HG03060 (cell line): Measurements from ENCODE around the gene PLCL2.

ENCODE experiments used
- ATAC-seq: cut with Tn5 transposase; IDR thresholded peaks from one replicate; pipeline ENCODE4 v1.9.1; 2021; ENCODE audit warnings: low read depth, moderate number of reproducible peaks; ENCODE audit not compliant: unreplicated experiment

The PLCL2 gene

GRCh38 chr3:17035966-17036365, 151.2 kb downstream of the PLCL2 start:
- ATAC-seq = no peak

- no peak for ATAC-seq
Observed at GRCh38 chr3:17038141-17038540, 153.4 kb downstream of the PLCL2 start.

GRCh38 chr3:17038900-17039553, 154.3 kb downstream of the PLCL2 start:
- ATAC-seq = no peak

- ATAC-seq = no peak
Observed at GRCh38 chr3:17039594-17039993, 154.8 kb downstream of the PLCL2 start.

- ATAC-seq = no peak
Observed at GRCh38 chr3:17040322-17040989, 155.7 kb downstream of the PLCL2 start.

DNA sequence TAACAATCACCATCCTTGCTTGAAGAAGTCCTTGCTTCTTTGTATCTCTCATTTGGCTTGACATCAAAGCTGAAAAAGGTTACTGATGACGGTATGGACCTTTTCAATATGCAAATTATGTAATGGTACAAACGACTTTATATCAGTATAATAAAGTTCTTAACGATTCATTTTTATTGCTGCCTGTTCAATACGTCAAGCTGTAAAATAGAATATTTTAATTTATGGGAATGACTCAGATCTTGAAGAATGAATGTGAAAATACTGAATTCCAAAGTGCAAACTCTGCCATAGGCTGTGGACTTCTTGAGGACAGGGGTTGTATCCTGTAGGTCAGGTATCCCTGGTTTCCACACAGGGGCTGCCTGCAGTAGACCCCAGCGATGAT, 156.2 kb downstream of the PLCL2 start:
- no peak for ATAC-seq

GRCh38 chr3:17044855-17045254, 160.1 kb downstream of the PLCL2 start:
- peak; percentile 91 for ATAC-seq

DNA sequence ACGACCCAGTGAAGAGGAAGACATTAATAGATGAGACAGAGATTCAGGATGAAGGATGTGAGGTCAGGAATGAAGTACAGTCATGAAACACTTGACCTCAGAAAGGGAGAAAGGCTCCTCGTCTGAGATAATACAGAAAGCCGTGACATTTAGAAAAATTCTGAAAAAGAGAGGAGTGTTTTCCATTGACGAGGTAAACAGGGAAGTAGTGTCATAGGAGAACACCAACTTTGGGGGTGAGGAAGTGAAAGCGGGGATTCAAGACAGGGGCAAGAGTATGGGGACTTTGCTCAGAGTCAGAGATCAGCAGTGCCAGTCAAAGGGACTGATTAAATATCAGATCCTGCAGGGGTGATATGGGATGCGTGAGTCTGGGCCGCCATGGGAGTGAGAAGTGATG, 160.9 kb downstream of the PLCL2 start:
- ATAC-seq = no peak

DNA sequence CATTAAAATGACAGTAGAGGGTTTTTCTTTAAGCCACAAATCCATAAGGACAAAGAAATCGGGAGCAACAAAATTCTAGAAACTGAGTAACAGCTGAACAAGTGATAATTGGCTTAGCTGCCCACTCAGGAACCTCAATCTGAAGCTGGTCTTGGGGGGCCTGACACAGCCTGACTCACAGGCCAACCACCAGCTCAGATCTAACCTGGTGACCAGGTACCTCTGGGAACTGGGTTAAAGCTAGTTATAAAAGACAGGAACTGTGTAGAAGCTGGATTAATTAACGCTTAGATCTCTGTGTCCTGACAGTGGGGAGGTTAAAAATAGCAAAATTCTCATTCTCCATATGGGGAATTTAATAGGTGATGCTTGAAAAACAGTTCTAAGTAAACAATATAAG, 161.9 kb downstream of the PLCL2 start:
- ATAC-seq = no peak

GRCh38 chr3:17047162-17047561, 162.4 kb downstream of the PLCL2 start:
- no peak for ATAC-seq

DNA sequence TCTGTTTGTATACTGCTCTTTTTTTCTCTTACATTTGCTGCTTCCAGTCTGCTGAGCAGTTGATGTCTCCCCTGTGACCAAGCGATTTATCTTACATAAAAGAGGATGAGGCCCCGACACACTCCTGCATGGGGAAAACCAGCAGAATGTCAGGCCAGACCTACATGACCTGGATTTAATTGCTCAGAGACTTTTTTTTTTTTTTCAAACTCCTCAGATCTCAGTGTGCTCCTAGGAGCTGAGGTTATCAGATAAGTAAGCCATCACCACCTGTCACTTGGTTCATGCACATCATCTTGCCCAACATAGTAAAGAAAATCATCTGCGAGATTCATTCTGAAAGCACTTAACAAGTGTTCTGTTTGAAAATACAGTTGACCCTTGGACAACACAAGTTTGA, 163.1 kb downstream of the PLCL2 start:
- no peak for ATAC-seq

DNA sequence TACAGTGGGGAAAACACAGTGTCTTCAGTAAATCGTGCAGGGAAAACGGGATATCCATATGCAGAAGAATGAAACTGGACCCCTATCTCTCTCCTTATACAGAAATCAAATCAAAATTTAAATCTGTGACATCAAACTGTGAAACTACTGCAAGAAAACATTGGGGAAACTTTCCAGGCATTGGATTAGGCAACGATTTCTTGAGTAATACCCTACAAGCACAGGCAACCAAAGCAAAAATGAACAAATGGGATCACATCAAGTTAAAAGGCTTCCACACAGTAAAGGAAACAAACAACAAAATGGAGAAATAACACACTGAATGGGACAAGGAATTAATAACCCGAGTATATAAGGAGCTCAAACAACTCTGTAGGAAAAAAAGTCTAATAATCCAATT, 165.3 kb downstream of the PLCL2 start:
- no peak for ATAC-seq

GRCh38 chr3:17050506-17050905, 165.8 kb downstream of the PLCL2 start:
- ATAC-seq = no peak

DNA sequence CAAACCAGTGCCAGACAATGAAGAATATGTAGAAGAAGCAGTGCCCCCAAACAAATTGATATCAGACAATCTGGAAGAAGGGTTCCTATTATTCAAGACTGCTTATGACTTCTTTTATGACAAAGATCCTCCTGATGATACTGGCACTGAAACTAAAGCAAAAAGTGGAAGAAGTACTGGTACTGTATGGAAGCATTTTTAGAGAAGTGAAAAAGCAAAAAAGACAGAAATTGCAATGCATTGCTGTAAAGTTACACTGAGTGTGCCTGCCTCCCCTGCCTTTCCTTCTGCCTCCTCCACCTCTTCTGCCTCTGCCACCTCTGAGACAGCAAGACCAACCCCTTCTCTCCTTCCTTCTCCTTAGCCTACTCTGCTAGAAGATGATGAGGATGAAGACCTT, 167.6 kb downstream of the PLCL2 start:
- no peak for ATAC-seq

- ATAC-seq = no peak
Observed at GRCh38 chr3:17054301-17054981, 169.7 kb downstream of the PLCL2 start.

DNA sequence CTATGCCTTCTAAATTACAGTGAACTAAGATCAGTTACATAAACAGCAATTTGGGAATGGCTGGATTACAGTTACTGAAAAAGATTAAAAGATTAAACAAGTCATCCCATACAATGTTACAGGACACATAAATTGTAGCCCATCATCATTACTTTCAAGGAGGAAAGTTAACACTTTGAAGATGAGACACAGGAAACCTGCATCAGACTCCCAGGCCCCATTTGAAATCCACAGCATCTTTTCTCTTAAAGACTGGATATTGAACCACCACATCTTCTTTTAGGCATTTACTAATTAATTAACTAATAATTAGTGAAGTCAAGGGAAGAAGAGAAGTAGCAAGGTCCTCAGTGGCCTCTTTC, 170.2 kb downstream of the PLCL2 start:
- ATAC-seq = no peak

- peak; percentile 71 for ATAC-seq
Observed at GRCh38 chr3:17055374-17056276, 170.9 kb downstream of the PLCL2 start.

DNA sequence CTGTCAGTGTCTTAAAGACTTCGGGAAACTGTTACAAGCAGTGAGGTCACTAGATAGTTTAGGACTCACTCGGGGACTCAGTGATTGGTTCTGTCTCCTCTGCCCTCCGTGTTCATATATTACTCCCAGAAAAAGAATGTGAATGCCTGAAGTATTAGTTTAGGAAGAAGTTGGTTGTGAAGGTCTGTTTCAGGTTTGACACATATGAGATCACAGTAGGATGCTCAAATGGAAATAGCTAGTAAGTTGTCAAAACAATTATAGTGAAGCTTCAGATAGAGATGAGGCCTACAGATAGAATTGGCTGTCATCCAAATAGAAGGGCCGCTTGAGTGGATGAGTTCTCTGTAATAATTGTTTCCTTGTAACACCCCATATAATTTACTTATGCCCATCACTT, 172.6 kb downstream of the PLCL2 start:
- ATAC-seq = no peak

DNA sequence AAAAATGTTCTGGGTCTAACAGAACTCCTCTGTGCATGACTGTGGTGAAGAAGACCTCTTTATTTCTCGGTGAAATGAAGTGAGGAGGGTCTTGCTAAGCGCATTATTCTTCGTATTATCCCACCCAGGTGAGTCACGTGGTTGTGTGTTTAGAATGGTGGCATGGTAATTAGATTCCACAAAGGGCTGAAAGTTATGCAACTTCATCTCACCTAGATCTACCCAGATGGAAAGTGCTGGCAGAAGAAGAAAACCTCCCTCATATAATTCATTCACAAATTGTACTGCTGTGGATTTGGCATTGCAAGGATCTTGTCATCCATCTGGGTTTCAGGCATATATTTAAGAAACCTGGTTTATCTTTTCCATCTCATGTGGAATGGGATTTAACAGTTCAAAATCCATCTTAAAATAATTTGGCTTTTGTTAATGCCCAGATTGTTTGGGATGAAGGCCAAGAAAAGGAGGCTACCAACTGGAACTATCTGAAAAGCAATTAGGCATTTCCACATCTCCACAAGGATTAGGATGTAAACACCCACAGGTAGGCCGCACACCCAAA, 175.3 kb downstream of the PLCL2 start:
- ATAC-seq = no peak

- no peak for ATAC-seq
Observed at GRCh38 chr3:17061005-17061404, 176.2 kb downstream of the PLCL2 start.

GRCh38 chr3:17062736-17063135, 178.0 kb downstream of the PLCL2 start:
- ATAC-seq = no peak
